ENCODE results near the gene DOCK6. TPM values are rescaled to one million over a fixed set of nuclear protein-coding genes. Genes with fewer than 3 reads are reported as not detected.

DOCK6 gene
- total RNA-seq, 1 donor from 2014 or later = 43.2 TPM

DNA sequence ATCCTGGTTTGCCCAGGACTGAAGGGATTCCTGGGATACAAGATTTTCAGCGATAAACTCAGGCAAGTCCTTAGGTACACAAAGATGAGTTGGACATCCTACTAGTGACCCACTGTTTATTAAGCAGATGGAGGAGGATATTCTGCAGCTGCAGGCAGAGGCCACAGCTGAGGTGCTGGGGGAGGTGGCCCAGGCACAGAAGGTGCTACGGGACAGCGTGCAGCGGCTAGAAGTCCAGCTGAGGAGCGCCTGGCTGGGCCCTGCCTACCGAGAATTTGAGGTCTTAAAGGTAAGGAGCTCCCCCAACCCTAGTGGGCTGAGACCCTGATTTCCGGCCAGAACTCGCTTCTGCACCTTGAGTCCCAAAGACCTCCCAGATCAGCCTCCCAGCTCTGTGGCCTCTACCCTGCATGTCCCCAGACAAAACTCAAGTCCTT lies 22.3 kb downstream of the DOCK6 start:
- no peak for DNase-seq
- Histone ChIP-seq H3K27me3 (ENCODE audit: low read depth) (no peaks in the 10 kb centered on the region), H3K4me3 (no peak overlapping the region), H3K27ac (replicated peaks) (no peak overlapping the region), H3K4me1 (peaks cover 14% of the 10 kb centered on the region), H3K9me3 (replicated peaks) (peaks cover 13% of the 10 kb centered on the region), H3K36me3 (peaks cover 77% of the 10 kb centered on the region)
- intact Hi-C loops (cut with micrococcal nuclease) = no loop called here
- TF ChIP-seq, protein P1, sequence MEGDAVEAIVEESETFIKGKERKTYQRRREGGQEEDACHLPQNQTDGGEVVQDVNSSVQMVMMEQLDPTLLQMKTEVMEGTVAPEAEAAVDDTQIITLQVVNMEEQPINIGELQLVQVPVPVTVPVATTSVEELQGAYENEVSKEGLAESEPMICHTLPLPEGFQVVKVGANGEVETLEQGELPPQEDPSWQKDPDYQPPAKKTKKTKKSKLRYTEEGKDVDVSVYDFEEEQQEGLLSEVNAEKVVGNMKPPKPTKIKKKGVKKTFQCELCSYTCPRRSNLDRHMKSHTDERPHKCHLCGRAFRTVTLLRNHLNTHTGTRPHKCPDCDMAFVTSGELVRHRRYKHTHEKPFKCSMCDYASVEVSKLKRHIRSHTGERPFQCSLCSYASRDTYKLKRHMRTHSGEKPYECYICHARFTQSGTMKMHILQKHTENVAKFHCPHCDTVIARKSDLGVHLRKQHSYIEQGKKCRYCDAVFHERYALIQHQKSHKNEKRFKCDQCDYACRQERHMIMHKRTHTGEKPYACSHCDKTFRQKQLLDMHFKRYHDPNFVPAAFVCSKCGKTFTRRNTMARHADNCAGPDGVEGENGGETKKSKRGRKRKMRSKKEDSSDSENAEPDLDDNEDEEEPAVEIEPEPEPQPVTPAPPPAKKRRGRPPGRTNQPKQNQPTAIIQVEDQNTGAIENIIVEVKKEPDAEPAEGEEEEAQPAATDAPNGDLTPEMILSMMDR (IDR thresholded peaks at IDR 0.05; ENCODE audit: borderline replicate concordance) = no peak

DNA sequence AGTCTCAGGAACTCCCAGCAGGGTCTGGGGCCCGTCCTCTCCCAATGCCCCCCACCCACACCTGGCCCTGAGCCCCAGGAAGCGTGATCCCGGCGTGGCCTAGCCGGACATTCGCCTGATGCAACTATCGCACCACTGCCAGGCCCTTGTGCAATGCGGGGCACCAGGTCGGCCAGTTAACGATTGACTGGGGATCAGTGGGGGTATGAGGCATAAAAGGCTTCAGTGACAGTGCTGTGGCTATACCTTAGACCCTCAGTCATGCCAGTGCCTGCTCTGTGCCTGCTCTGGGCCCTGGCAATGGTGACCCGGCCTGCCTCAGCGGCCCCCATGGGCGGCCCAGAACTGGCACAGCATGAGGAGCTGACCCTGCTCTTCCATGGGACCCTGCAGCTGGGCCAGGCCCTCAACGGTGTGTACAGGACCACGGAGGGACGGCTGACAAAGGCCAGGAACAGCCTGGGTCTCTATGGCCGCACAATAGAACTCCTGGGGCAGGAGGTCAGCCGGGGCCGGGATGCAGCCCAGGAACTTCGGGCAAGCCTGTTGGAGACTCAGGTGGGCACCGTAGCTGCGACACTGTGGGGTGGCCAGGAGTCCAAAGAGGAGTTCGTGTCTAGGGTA lies 22.8 kb downstream of the DOCK6 start, which contains the start of gene ANGPTL8:
TSS of gene ANGPTL8 (plus strand) at position 243 of the 624 bp plus-strand sequence. CDS start at position 262, 19 bp downstream.
- Histone ChIP-seq H3K9me3 (replicated peaks) (peaks cover 13% of the 10 kb centered on the region), H3K36me3 (peaks cover 83% of the 10 kb centered on the region), H3K27ac (replicated peaks) (no peak within 1 kb of the TSS), H3K27me3 (ENCODE audit: low read depth) (no peaks in the 10 kb centered on the region), H3K4me3 (no peak within 1 kb of the TSS), H3K4me1 (peaks cover 8% of the 10 kb centered on the region)
- TF ChIP-seq, protein P1 (IDR thresholded peaks at IDR 0.05; ENCODE audit: borderline replicate concordance) = no peak
- DNase-seq = no peak
- intact Hi-C loops (cut with micrococcal nuclease) = no loop called here

DNA sequence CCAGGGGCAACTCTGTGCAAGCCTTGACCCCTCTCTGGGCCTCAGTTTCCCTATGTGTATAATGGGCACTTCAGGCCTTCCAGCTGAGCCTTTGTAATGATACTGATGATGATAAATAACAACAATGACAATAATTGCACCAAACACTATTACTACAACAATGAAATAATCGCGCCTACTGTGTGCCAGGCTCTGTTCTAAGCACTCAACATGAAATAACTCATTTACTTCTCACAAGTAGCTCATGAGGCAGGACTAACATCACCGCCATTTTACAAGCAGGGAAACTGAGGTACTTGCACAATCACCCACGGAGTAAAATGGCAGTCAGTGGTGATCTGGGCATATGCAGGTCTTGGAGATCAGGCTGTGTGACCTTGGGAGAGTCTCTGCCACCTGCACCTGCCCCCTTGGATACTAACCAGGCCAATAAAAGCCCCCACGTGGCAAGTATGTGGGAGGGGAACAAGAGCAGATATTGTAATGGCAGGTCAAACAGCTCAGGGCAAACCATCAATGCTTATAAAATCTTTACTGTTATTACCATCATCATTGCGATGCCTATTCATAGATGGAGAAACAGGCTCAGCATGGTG lies 23.4 kb downstream of the DOCK6 start:
- Histone ChIP-seq H3K4me1 (peaks cover 5% of the 10 kb centered on the region), H3K4me3 (no peak overlapping the region), H3K27me3 (ENCODE audit: low read depth) (no peaks in the 10 kb centered on the region), H3K27ac (replicated peaks) (no peak overlapping the region), H3K9me3 (replicated peaks) (peaks cover 13% of the 10 kb centered on the region), H3K36me3 (peaks cover 89% of the 10 kb centered on the region)
- DNase-seq = no peak
- intact Hi-C loops (cut with micrococcal nuclease) = no loop called here
- TF ChIP-seq, protein P1 (IDR thresholded peaks at IDR 0.05; ENCODE audit: borderline replicate concordance) = no peak

DNA sequence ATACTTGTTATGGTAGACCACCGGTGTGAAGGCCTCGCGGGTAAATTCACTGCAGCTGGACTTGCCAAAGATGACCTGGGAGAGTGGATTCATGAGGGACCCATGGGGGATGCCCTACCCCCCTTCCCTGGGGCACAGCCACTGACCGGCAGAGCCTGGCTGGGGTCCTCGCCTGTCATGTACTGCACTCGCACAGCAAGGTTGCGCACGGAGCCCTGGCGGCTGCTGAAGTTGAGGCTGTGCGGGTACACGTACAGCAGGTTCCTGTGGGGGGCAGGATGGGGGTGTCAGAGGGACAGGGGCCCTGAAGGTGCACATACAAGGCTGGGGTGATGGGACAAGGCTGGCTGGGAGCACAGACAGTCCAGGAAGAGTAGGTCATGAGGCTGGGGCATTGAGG lies 24.3 kb downstream of the DOCK6 start:
- no peak overlapping the region for H3K4me3 ChIP-seq
- peaks cover 89% of the 10 kb centered on the region for H3K36me3 ChIP-seq
- no peaks in the 10 kb centered on the region for H3K27me3 ChIP-seq (ENCODE audit: low read depth)
- no peak for DNase-seq
- TF ChIP-seq, protein P1 (IDR thresholded peaks at IDR 0.05; ENCODE audit: borderline replicate concordance) = no peak
- H3K9me3 ChIP-seq (replicated peaks) = peaks cover 13% of the 10 kb centered on the region
- H3K27ac ChIP-seq (replicated peaks) = no peak overlapping the region
- intact Hi-C loops (cut with micrococcal nuclease) = no loop called here
- no peaks in the 10 kb centered on the region for H3K4me1 ChIP-seq

DNA sequence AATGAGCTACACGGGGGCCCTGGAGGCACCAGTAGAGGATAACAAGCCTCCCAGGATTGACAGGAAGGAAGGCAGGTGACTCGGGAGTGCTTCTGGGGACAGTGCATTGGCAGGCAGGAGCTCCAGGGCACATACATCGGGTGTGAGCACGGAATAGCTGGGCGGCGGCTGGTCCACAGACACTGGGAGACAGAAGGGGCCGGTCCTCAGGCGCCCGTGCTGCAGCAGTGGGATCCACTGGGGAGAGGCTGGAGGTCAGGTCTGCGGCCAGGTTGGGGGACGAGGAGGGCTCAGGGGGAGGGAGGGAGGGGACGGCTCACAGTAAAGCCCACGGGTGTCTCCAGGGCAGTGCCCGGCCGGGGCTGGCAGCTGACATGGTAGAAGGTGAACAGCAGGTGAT lies 25.0 kb downstream of the DOCK6 start:
- no peaks in the 10 kb centered on the region for H3K4me1 ChIP-seq
- TF ChIP-seq, protein P1 (IDR thresholded peaks at IDR 0.05; ENCODE audit: borderline replicate concordance) = no peak
- intact Hi-C loops (cut with micrococcal nuclease) = no loop called here
- peaks cover 13% of the 10 kb centered on the region for H3K9me3 ChIP-seq (replicated peaks)
- no peak for DNase-seq
- no peak overlapping the region for H3K27ac ChIP-seq (replicated peaks)
- H3K27me3 ChIP-seq (ENCODE audit: low read depth) = no peaks in the 10 kb centered on the region
- H3K36me3 ChIP-seq = peaks cover 90% of the 10 kb centered on the region
- no peak overlapping the region for H3K4me3 ChIP-seq

Measured in left ventricle myocardium inferior (tissue), 1 donor.